A204.1 (cell line): Measurements from ENCODE around the gene RANBP3.
"Not testable (repeated sequence)": the region's sequence is repeated elsewhere in the genome, so short reads cannot be mapped to it uniquely, and the experiment has no call there.

ENCODE experiments used
- FAIRE-seq: peaks from 2 replicates; lab custom pipeline; 2012; peaks lifted over from hg19 to GRCh38; lab: Jason Lieb, UNC

RANBP3 gene

GRCh38 chr19:5977785-5978605 lies at the start of gene RANBP3:
Gene RANBP3 (minus strand): TSS chr19:5978140. CDS start chr19:5978082, 58 bp downstream.
- no peak for FAIRE-seq

GRCh38 chr19:6026390-6027227 lies 48.7 kb upstream of the RANBP3 start:
- FAIRE-seq = no peak

GRCh38 chr19:6024756-6025155 lies 46.8 kb upstream of the RANBP3 start:
- not testable (repeated sequence) for FAIRE-seq

- FAIRE-seq = no peak
These were observed 46.0 kb upstream of the RANBP3 start for GRCh38 chr19:6023936-6024335.

- no peak for FAIRE-seq
These were observed 45.2 kb upstream of the RANBP3 start for GRCh38 chr19:6023085-6023682.

GRCh38 chr19:6022570-6023064 lies 44.7 kb upstream of the RANBP3 start:
- no peak for FAIRE-seq

GRCh38 chr19:6021878-6022569 lies 44.1 kb upstream of the RANBP3 start:
- peak; percentile 37 for FAIRE-seq

- no peak for FAIRE-seq
These were observed 43.2 kb upstream of the RANBP3 start for GRCh38 chr19:6020972-6021805.

GRCh38 chr19:6020166-6020882 lies 42.4 kb upstream of the RANBP3 start:
- FAIRE-seq = no peak

GRCh38 chr19:6018786-6019185 lies 40.8 kb upstream of the RANBP3 start:
- no peak for FAIRE-seq

GRCh38 chr19:6017576-6017975 lies 39.6 kb upstream of the RANBP3 start:
- FAIRE-seq = no peak

GRCh38 chr19:6015841-6016545 lies 38.1 kb upstream of the RANBP3 start:
- no peak for FAIRE-seq

GRCh38 chr19:6014551-6015135 lies 36.7 kb upstream of the RANBP3 start:
- FAIRE-seq = no peak

- FAIRE-seq = no peak
These were observed 34.7 kb upstream of the RANBP3 start for GRCh38 chr19:6012426-6013170.

- no peak for FAIRE-seq
These were observed 33.9 kb upstream of the RANBP3 start for GRCh38 chr19:6011794-6012193.

- no peak for FAIRE-seq
These were observed 33.3 kb upstream of the RANBP3 start for GRCh38 chr19:6011206-6011605.

- no peak for FAIRE-seq
These were observed 32.2 kb upstream of the RANBP3 start for GRCh38 chr19:6010107-6010506.

- FAIRE-seq = no peak
These were observed 29.9 kb upstream of the RANBP3 start for GRCh38 chr19:6007866-6008265.

GRCh38 chr19:6006896-6007295 lies 29.0 kb upstream of the RANBP3 start:
- no peak for FAIRE-seq
